ENCODE data around the gene GNA14. TPM values are rescaled to one million over a fixed set of nuclear protein-coding genes. Genes with fewer than 3 reads are reported as not detected.

Gene GNA14
- total and polyA plus RNA-seq, 2 donors (not counting 1 experiment from before 2014, with no cell fraction given), result 0.50 to 0.52 TPM

DNA sequence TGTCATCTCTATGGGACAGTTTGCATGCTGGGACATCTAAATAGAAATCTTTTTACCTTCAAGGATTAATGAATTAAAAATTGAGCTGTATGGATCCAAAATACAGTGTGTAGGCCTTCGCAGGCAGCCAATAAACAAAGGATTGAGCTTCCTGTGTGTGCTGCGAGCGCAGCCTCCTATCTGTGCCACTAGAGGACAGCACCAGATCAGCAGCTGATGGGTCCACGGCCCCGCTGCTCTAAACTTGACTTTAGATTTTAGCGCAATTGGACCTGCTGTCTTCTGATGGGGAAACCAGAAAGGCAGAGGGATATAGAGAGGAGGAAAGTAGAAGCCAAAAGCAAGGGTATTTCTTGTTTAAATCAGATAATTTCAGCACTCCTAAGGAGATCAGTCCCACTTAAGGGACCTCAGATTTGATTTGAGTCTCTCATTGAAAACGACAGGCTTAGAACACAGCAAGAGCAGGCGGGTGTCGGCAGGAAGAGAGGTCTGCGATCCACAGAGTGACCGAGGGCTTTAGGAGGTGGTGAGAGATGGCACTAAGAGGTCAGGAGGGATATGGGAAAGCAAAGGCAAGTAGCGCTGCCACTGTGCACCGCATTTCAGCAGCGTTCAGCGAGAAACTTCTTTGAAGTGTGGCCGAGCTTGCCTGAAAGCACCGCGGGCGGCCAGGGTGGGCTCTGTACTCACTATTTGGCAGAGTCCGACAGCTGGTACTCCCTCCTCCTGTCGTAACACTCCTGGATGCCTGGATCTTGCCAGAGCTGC lies 214.3 kb downstream of the GNA14 start:
- TF ChIP-seq EZH2 (IDR thresholded peaks at IDR 0.05; ENCODE audit: low read length, missing control alignments), result no peak
- TF ChIP-seq, protein P1, sequence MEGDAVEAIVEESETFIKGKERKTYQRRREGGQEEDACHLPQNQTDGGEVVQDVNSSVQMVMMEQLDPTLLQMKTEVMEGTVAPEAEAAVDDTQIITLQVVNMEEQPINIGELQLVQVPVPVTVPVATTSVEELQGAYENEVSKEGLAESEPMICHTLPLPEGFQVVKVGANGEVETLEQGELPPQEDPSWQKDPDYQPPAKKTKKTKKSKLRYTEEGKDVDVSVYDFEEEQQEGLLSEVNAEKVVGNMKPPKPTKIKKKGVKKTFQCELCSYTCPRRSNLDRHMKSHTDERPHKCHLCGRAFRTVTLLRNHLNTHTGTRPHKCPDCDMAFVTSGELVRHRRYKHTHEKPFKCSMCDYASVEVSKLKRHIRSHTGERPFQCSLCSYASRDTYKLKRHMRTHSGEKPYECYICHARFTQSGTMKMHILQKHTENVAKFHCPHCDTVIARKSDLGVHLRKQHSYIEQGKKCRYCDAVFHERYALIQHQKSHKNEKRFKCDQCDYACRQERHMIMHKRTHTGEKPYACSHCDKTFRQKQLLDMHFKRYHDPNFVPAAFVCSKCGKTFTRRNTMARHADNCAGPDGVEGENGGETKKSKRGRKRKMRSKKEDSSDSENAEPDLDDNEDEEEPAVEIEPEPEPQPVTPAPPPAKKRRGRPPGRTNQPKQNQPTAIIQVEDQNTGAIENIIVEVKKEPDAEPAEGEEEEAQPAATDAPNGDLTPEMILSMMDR (conservative IDR thresholded peaks at IDR 0.05 in 1 of 2, IDR thresholded peaks at IDR 0.05 in 1 of 2; ENCODE audit: low read depth in 1 of 2, low read length in 2 of 2), result peak; percentile 100
- Histone ChIP-seq H3K4me3 (replicated peaks in 1 of 4; ENCODE audit: control extremely low read depth in 1 of 4, insufficient read depth in 1 of 4, low read depth in 3 of 4, low read length in 4 of 4) (no peak overlapping the region), H3K79me2 (ENCODE audit: control insufficient read depth, insufficient read depth, low read length) (no peaks in the 10 kb centered on the region), H3K27me3 (ENCODE audit: control insufficient read depth, insufficient read depth, low read length) (no peaks in the 10 kb centered on the region), H3K9ac (ENCODE audit: insufficient read depth, low read length) (no peak overlapping the region), H3K36me3 (ENCODE audit: control insufficient read depth, insufficient read depth, low read length) (no peaks in the 10 kb centered on the region), H3K4me2 (ENCODE audit: extremely low read depth, insufficient read depth, low read length) (no peak overlapping the region), H3K4me1 (ENCODE audit: control insufficient read depth, extremely low read depth, insufficient read depth, low read length) (no peaks in the 10 kb centered on the region), H4K20me1 (ENCODE audit: control insufficient read depth, extremely low read depth, insufficient read depth, low read length) (no peaks in the 10 kb centered on the region), H2AFZ (ENCODE audit: low read length) (no peak overlapping the region), H3K9me3 (ENCODE audit: control insufficient read depth, insufficient read depth, low read depth, low read length) (no peaks in the 10 kb centered on the region), H3K27ac (ENCODE audit: insufficient read depth, low read length) (no peak overlapping the region)
- DNase-seq (ENCODE audit: low read depth in 2 of 2), result peak; percentile 69 to 80

DNA sequence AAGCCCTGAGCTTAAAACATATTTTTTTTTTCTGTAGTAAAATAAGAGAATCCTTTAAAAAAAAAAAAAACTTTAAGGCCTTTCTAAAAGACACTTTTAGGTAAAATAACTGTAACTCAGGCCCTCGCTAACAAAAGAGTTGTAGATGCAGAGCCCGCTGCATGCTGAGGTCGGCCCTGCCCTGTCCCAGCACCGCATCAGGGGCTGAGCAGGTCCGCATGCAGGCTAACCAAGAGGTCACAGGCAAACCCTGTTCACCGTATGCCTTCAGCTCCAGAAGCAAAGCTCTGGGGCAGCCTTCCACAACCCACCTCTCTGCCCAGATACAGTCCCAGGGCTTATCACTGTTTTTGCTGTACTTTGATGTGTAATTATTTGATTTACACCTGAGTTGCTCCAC lies 216.1 kb downstream of the GNA14 start:
- H3K79me2 ChIP-seq (ENCODE audit: control insufficient read depth, insufficient read depth, low read length), result no peaks in the 10 kb centered on the region
- no peaks in the 10 kb centered on the region for H4K20me1 ChIP-seq (ENCODE audit: control insufficient read depth, extremely low read depth, insufficient read depth, low read length)
- no peaks in the 10 kb centered on the region for H3K4me1 ChIP-seq (ENCODE audit: control insufficient read depth, extremely low read depth, insufficient read depth, low read length)
- DNase-seq (ENCODE audit: low read depth in 2 of 2), result no peak
- H2AFZ ChIP-seq (ENCODE audit: low read length), result no peak overlapping the region
- H3K9ac ChIP-seq (ENCODE audit: insufficient read depth, low read length), result no peak overlapping the region
- H3K27ac ChIP-seq (ENCODE audit: insufficient read depth, low read length), result no peak overlapping the region
- H3K4me2 ChIP-seq (ENCODE audit: extremely low read depth, insufficient read depth, low read length), result no peak overlapping the region
- no peaks in the 10 kb centered on the region for H3K9me3 ChIP-seq (ENCODE audit: control insufficient read depth, insufficient read depth, low read depth, low read length)
- no peaks in the 10 kb centered on the region for H3K27me3 ChIP-seq (ENCODE audit: control insufficient read depth, insufficient read depth, low read length)
- H3K36me3 ChIP-seq (ENCODE audit: control insufficient read depth, insufficient read depth, low read length), result no peaks in the 10 kb centered on the region
- H3K4me3 ChIP-seq (replicated peaks in 1 of 4; ENCODE audit: control extremely low read depth in 1 of 4, insufficient read depth in 1 of 4, low read depth in 3 of 4, low read length in 4 of 4), result no peak overlapping the region
- TF ChIP-seq EZH2 (IDR thresholded peaks at IDR 0.05; ENCODE audit: low read length, missing control alignments), result no peak
- TF ChIP-seq, protein P1 (conservative IDR thresholded peaks at IDR 0.05 in 1 of 2, IDR thresholded peaks at IDR 0.05 in 1 of 2; ENCODE audit: low read depth in 1 of 2, low read length in 2 of 2), result no peak

DNA sequence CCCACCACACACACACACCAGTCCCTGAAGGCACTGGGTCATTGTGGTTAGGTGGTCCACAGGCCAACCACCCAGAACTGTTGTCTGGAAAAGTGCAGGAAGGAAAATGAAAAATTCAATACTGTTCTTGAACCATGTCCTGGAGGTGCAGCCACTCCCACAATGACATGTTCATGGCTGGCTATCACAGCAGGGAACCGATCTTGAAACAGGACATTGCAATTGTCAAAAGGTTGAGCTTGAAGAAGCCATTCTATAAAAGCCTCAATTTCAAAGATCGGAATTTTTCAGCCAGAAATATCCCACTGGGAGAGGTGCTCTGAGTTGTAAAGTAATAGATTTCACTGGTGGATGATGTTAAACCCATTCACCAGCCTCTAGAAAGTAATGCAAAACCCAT lies 218.2 kb downstream of the GNA14 start:
- no peak for TF ChIP-seq EZH2 (IDR thresholded peaks at IDR 0.05; ENCODE audit: low read length, missing control alignments)
- TF ChIP-seq, protein P1 (conservative IDR thresholded peaks at IDR 0.05 in 1 of 2, IDR thresholded peaks at IDR 0.05 in 1 of 2; ENCODE audit: low read depth in 1 of 2, low read length in 2 of 2), result no peak
- H3K9me3 ChIP-seq (ENCODE audit: control insufficient read depth, insufficient read depth, low read depth, low read length), result no peaks in the 10 kb centered on the region
- no peak overlapping the region for H2AFZ ChIP-seq (ENCODE audit: low read length)
- no peak overlapping the region for H3K9ac ChIP-seq (ENCODE audit: insufficient read depth, low read length)
- no peak for DNase-seq (ENCODE audit: low read depth in 2 of 2)
- no peak overlapping the region for H3K4me2 ChIP-seq (ENCODE audit: extremely low read depth, insufficient read depth, low read length)
- no peaks in the 10 kb centered on the region for H3K4me1 ChIP-seq (ENCODE audit: control insufficient read depth, extremely low read depth, insufficient read depth, low read length)
- H3K27ac ChIP-seq (ENCODE audit: insufficient read depth, low read length), result no peak overlapping the region
- no peaks in the 10 kb centered on the region for H3K27me3 ChIP-seq (ENCODE audit: control insufficient read depth, insufficient read depth, low read length)
- H3K36me3 ChIP-seq (ENCODE audit: control insufficient read depth, insufficient read depth, low read length), result no peaks in the 10 kb centered on the region
- H3K4me3 ChIP-seq (replicated peaks in 1 of 4; ENCODE audit: control extremely low read depth in 1 of 4, insufficient read depth in 1 of 4, low read depth in 3 of 4, low read length in 4 of 4), result no peak overlapping the region
- no peaks in the 10 kb centered on the region for H3K79me2 ChIP-seq (ENCODE audit: control insufficient read depth, insufficient read depth, low read length)
- H4K20me1 ChIP-seq (ENCODE audit: control insufficient read depth, extremely low read depth, insufficient read depth, low read length), result no peaks in the 10 kb centered on the region

Measured in fibroblast of lung (primary cell).